ENCODE results near the gene NRDC. TPM values are rescaled to one million over a fixed set of nuclear protein-coding genes. Genes with fewer than 3 reads are reported as not detected.

The NRDC gene
- polyA plus RNA-seq, 4 donors = 55.7 to 90.7 (median 79.3) TPM

DNA sequence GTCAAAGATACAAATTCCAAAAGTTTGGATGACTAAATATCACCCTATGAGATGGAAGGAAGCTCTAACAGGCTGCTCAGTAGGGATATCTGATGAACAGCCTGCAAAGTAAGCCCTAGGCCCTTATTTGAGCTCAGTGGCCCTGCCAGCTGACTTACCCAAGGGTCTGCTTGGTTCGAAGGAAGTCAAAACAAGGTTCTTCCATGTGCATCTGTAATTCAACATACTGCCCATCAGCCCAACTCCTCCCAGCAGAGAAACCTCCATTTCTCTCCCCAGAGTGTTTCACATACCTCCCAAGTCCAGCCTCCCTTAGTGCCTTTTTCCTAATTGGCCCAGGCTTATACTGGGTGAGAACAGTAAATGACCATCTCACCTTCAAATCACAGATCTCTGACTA, 86.6 kb downstream of the NRDC start:
- 91 to 100% (median 95%) methylated on average over 1 of the region's 1 CpG for WGBS, 3 donors
- FAIRE-seq = no peak
- Histone ChIP-seq H3K27me3 (ENCODE audit: control insufficient read depth in 3 of 3, insufficient read depth in 3 of 3, low read length in 3 of 3) (no peaks in the 10 kb centered on the region), H3K4me1 (ENCODE audit: control insufficient read depth in 3 of 3, insufficient read depth in 2 of 3, low read depth in 1 of 3, low read length in 2 of 3) (no peaks in the 10 kb centered on the region), H3K27ac (ENCODE audit: low read depth in 1 of 3, low read length in 2 of 3) (no peak overlapping the region), H3K36me3 (ENCODE audit: control insufficient read depth in 3 of 3, insufficient read depth in 2 of 3, low read depth in 1 of 3, low read length in 3 of 3) (peaks cover 26 to 38% (median 36%) of the 10 kb centered on the region in 3 donors), H3K4me3 (ENCODE audit: low read depth in 1 of 3, low read length in 3 of 3) (no peak overlapping the region), H3K9me3 (ENCODE audit: control insufficient read depth in 2 of 2, insufficient read depth in 1 of 2, low read depth in 1 of 2, low read length in 1 of 2) (no peaks in the 10 kb centered on the region)
- DNase-seq = no peak

DNA sequence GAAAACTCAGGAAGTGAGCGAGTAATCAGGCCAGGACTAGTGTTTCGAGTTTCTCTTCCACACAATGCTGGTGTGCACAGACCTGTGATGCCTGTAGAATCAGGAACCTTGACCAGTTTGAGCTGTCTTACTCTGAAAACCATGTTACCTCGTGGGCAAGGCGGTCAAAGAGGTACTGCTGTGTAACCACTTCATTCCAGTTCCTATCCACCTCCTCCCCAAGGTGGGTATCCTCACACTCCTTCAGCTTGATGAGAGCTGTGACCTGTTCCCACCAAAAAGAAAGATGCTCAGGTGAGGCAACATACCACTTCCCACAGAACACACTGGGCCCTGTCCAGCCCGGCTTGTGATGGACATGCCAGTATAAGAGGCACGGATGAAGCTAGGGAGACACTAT, 88.1 kb downstream of the NRDC start:
- Histone ChIP-seq H3K4me1 (ENCODE audit: control insufficient read depth in 3 of 3, insufficient read depth in 2 of 3, low read depth in 1 of 3, low read length in 2 of 3) (no peaks in the 10 kb centered on the region), H3K27ac (ENCODE audit: low read depth in 1 of 3, low read length in 2 of 3) (no peak overlapping the region), H3K9me3 (ENCODE audit: control insufficient read depth in 2 of 2, insufficient read depth in 1 of 2, low read depth in 1 of 2, low read length in 1 of 2) (no peaks in the 10 kb centered on the region), H3K4me3 (ENCODE audit: low read depth in 1 of 3, low read length in 3 of 3) (no peak overlapping the region), H3K36me3 (ENCODE audit: control insufficient read depth in 3 of 3, insufficient read depth in 2 of 3, low read depth in 1 of 3, low read length in 3 of 3) (peaks cover 29 to 39% (median 32%) of the 10 kb centered on the region in 3 donors), H3K27me3 (ENCODE audit: control insufficient read depth in 3 of 3, insufficient read depth in 3 of 3, low read length in 3 of 3) (no peaks in the 10 kb centered on the region)
- 90 to 95% (median 93%) methylated on average over 6 of the region's 6 CpGs for whole genome bisulfite sequencing, 3 donors
- DNase-seq = no peak
- FAIRE-seq = no peak

DNA sequence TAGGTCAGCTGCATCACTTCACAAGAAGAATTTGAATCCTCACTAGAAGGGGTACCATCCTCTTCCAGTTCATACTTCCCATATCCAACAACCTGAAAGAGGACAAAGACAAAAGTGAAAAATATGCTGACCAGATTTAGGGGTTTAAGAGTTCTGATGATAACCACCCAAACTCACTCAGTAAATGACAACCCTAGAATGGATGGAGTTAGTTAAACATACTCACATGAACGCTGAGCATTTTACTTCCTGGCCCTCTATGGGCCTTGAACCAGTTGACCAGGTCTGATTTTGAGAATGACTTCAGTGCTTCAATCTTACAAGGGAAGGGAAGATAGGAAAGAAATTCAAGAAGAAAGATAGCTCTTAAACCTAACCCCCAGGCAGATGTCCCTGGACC, 89.2 kb downstream of the NRDC start:
- Histone ChIP-seq H3K9me3 (ENCODE audit: control insufficient read depth in 2 of 2, insufficient read depth in 1 of 2, low read depth in 1 of 2, low read length in 1 of 2) (no peaks in the 10 kb centered on the region), H3K4me3 (ENCODE audit: low read depth in 1 of 3, low read length in 3 of 3) (no peak overlapping the region), H3K27ac (ENCODE audit: low read depth in 1 of 3, low read length in 2 of 3) (no peak overlapping the region), H3K36me3 (ENCODE audit: control insufficient read depth in 3 of 3, insufficient read depth in 2 of 3, low read depth in 1 of 3, low read length in 3 of 3) (peaks cover 31 to 37% (median 35%) of the 10 kb centered on the region in 3 donors), H3K27me3 (ENCODE audit: control insufficient read depth in 3 of 3, insufficient read depth in 3 of 3, low read length in 3 of 3) (no peaks in the 10 kb centered on the region), H3K4me1 (ENCODE audit: control insufficient read depth in 3 of 3, insufficient read depth in 2 of 3, low read depth in 1 of 3, low read length in 2 of 3) (no peaks in the 10 kb centered on the region)
- DNase-seq (no peak), FAIRE-seq (no peak)
- WGBS, 3 donors = 93 to 98% (median 96%) methylated on average over 1 of the region's 1 CpG

DNA sequence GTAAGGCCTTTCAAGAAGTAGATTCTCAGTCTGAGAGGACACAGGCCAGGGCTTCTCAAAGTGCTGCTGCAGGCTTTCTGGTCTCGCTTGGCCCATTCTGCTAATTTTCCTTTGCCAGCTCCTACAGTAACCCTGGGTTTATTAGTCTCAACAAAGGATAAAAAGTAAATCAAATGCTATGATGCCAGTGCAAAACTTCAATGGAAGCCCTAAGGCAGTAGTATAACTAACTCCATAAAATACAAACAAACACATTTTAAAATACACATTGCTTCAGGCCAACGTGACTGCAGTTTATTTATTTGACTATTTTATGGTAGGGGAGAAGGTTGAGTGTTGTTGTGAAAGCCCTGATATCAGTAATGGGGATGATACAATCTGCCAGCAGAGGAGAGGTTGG, 89.6 kb downstream of the NRDC start:
- no peaks in the 10 kb centered on the region for H3K9me3 ChIP-seq (ENCODE audit: control insufficient read depth in 2 of 2, insufficient read depth in 1 of 2, low read depth in 1 of 2, low read length in 1 of 2)
- 59 to 68% (median 65%) methylated on average over 2 of the region's 2 CpGs for WGBS, 3 donors
- H3K4me3 ChIP-seq (ENCODE audit: low read depth in 1 of 3, low read length in 3 of 3) = no peak overlapping the region
- no peaks in the 10 kb centered on the region for H3K4me1 ChIP-seq (ENCODE audit: control insufficient read depth in 3 of 3, insufficient read depth in 2 of 3, low read depth in 1 of 3, low read length in 2 of 3)
- FAIRE-seq (no peak), DNase-seq (no peak)
- no peak overlapping the region for H3K27ac ChIP-seq (ENCODE audit: low read depth in 1 of 3, low read length in 2 of 3)
- peaks cover 29 to 34% (median 31%) of the 10 kb centered on the region in 3 donors for H3K36me3 ChIP-seq (ENCODE audit: control insufficient read depth in 3 of 3, insufficient read depth in 2 of 3, low read depth in 1 of 3, low read length in 3 of 3)
- H3K27me3 ChIP-seq (ENCODE audit: control insufficient read depth in 3 of 3, insufficient read depth in 3 of 3, low read length in 3 of 3) = no peaks in the 10 kb centered on the region

DNA sequence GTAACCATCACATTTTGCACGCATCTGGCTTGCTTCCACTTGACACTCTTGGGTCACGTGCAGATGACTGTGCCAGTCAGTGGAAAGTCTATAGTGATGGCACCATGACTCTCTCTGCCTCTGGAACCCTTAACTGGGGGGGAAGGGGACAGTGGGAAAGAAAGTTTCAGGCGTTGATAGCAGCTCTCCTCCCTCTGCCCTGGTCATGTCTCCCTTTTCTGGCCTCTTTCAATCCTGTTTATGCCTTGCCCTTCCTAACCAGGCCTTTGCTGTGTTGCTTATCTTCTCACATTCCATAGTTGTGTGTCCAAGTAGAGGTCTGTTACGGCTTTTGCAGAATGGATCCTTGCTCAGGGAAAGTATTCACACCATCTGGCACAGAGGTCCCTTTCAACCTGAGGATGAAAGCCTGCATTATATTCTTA, 93.5 kb downstream of the NRDC start:
- no peaks in the 10 kb centered on the region for H3K9me3 ChIP-seq (ENCODE audit: control insufficient read depth in 2 of 2, insufficient read depth in 1 of 2, low read depth in 1 of 2, low read length in 1 of 2)
- no peak overlapping the region for H3K27ac ChIP-seq (ENCODE audit: low read depth in 1 of 3, low read length in 2 of 3)
- DNase-seq = no peak
- H3K27me3 ChIP-seq (ENCODE audit: control insufficient read depth in 3 of 3, insufficient read depth in 3 of 3, low read length in 3 of 3) = no peaks in the 10 kb centered on the region
- FAIRE-seq = no peak
- peaks cover 13 to 23% (median 20%) of the 10 kb centered on the region in 3 donors for H3K36me3 ChIP-seq (ENCODE audit: control insufficient read depth in 3 of 3, insufficient read depth in 2 of 3, low read depth in 1 of 3, low read length in 3 of 3)
- H3K4me3 ChIP-seq (ENCODE audit: low read depth in 1 of 3, low read length in 3 of 3) = no peak overlapping the region
- WGBS, 3 donors = 86 to 91% (median 87%) methylated on average over 4 of the region's 4 CpGs
- no peaks in the 10 kb centered on the region for H3K4me1 ChIP-seq (ENCODE audit: control insufficient read depth in 3 of 3, insufficient read depth in 2 of 3, low read depth in 1 of 3, low read length in 2 of 3)

DNA sequence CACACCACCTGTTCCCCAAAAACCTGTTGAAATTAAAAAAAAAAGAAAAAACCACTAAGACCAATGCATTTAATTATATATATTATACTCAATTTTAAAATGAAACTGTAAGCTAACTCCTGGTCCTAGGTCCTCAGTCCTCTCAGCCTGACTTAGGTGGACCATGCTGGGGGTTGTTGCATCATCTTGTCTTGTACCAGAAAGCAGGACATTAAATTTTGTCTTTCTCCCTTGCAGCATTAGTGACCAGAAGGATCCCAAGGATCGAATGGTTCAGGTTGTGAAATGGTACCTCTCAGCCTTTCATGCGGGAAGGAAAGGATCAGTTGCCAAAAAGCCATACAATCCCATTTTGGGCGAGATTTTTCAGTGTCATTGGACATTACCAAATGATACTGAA, 97.6 kb downstream of the NRDC start:
- H3K27ac ChIP-seq (ENCODE audit: low read depth in 1 of 3, low read length in 2 of 3) = no peak overlapping the region
- H3K4me1 ChIP-seq (ENCODE audit: control insufficient read depth in 3 of 3, insufficient read depth in 2 of 3, low read depth in 1 of 3, low read length in 2 of 3) = no peaks in the 10 kb centered on the region
- H3K9me3 ChIP-seq (ENCODE audit: control insufficient read depth in 2 of 2, insufficient read depth in 1 of 2, low read depth in 1 of 2, low read length in 1 of 2) = no peaks in the 10 kb centered on the region
- 94 to 98% (median 98%) methylated on average over 3 of the region's 3 CpGs for WGBS, 3 donors
- H3K27me3 ChIP-seq (ENCODE audit: control insufficient read depth in 3 of 3, insufficient read depth in 3 of 3, low read length in 3 of 3) = no peaks in the 10 kb centered on the region
- H3K4me3 ChIP-seq (ENCODE audit: low read depth in 1 of 3, low read length in 3 of 3) = no peak overlapping the region
- no peak for DNase-seq
- FAIRE-seq = no peak
- peaks cover 0 to 20% (median 3%) of the 10 kb centered on the region in 3 donors for H3K36me3 ChIP-seq (ENCODE audit: control insufficient read depth in 3 of 3, insufficient read depth in 2 of 3, low read depth in 1 of 3, low read length in 3 of 3)

DNA sequence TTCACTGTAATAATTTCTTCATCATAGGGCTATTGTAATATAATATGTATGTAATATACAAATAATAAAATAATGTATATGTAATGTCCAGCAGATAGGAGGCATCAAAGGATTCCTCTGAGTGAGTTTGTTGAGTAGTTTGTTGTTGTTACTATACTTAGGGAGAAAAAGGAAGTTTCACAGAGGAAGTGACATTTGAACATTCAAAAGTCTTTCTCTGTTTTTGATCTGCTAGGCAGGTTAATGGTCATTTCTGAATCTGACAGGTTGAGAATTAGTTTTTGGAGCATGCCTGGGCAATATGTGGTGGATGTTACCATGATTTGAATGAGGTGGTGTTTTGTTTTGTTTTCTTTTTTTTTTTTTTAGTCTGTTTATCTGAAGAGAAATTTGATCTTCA, 102.1 kb downstream of the NRDC start:
- no peak overlapping the region for H3K27ac ChIP-seq (ENCODE audit: low read depth in 1 of 3, low read length in 2 of 3)
- H3K27me3 ChIP-seq (ENCODE audit: control insufficient read depth in 3 of 3, insufficient read depth in 3 of 3, low read length in 3 of 3) = no peaks in the 10 kb centered on the region
- no peaks in the 10 kb centered on the region for H3K9me3 ChIP-seq (ENCODE audit: control insufficient read depth in 2 of 2, insufficient read depth in 1 of 2, low read depth in 1 of 2, low read length in 1 of 2)
- H3K4me3 ChIP-seq (ENCODE audit: low read depth in 1 of 3, low read length in 3 of 3) = no peak overlapping the region
- no peak for DNase-seq
- no peaks in the 10 kb centered on the region for H3K4me1 ChIP-seq (ENCODE audit: control insufficient read depth in 3 of 3, insufficient read depth in 2 of 3, low read depth in 1 of 3, low read length in 2 of 3)
- peaks cover 4 to 19% (median 13%) of the 10 kb centered on the region in 3 donors for H3K36me3 ChIP-seq (ENCODE audit: control insufficient read depth in 3 of 3, insufficient read depth in 2 of 3, low read depth in 1 of 3, low read length in 3 of 3)
- FAIRE-seq = no peak

- H3K9me3 ChIP-seq (ENCODE audit: control insufficient read depth in 2 of 2, insufficient read depth in 1 of 2, low read depth in 1 of 2, low read length in 1 of 2) = no peaks in the 10 kb centered on the region
- H3K36me3 ChIP-seq (ENCODE audit: control insufficient read depth in 3 of 3, insufficient read depth in 2 of 3, low read depth in 1 of 3, low read length in 3 of 3) = peaks cover 4 to 35% (median 13%) of the 10 kb centered on the region in 3 donors
- no peak overlapping the region for H3K4me3 ChIP-seq (ENCODE audit: low read depth in 1 of 3, low read length in 3 of 3)
- peaks cover 0 to 7% (median 0%) of the 10 kb centered on the region in 3 donors for H3K4me1 ChIP-seq (ENCODE audit: control insufficient read depth in 3 of 3, insufficient read depth in 2 of 3, low read depth in 1 of 3, low read length in 2 of 3)
- peak overlapping the region in 1 of 3 donors; percentile 70 for H3K27ac ChIP-seq (ENCODE audit: low read depth in 1 of 3, low read length in 2 of 3)
- peak; percentile 70 to 83 for DNase-seq
- peak; percentile 47 for FAIRE-seq
- WGBS, 3 donors = 27 to 48% (median 44%) methylated on average over 6 of the region's 6 CpGs
- no peaks in the 10 kb centered on the region for H3K27me3 ChIP-seq (ENCODE audit: control insufficient read depth in 3 of 3, insufficient read depth in 3 of 3, low read length in 3 of 3)
Observed at GRCh38 chr1:51768971-51769588, 109.4 kb downstream of the NRDC start.

- DNase-seq (no peak), FAIRE-seq (no peak)
- 91 to 97% (median 95%) methylated on average over 1 of the region's 1 CpG for WGBS, 3 donors
- no peaks in the 10 kb centered on the region for H3K9me3 ChIP-seq (ENCODE audit: control insufficient read depth in 2 of 2, insufficient read depth in 1 of 2, low read depth in 1 of 2, low read length in 1 of 2)
- H3K4me3 ChIP-seq (ENCODE audit: low read depth in 1 of 3, low read length in 3 of 3) = no peak overlapping the region
- H3K27ac ChIP-seq (ENCODE audit: low read depth in 1 of 3, low read length in 2 of 3) = no peak overlapping the region
- no peaks in the 10 kb centered on the region for H3K4me1 ChIP-seq (ENCODE audit: control insufficient read depth in 3 of 3, insufficient read depth in 2 of 3, low read depth in 1 of 3, low read length in 2 of 3)
- H3K27me3 ChIP-seq (ENCODE audit: control insufficient read depth in 3 of 3, insufficient read depth in 3 of 3, low read length in 3 of 3) = no peaks in the 10 kb centered on the region
- peaks cover 0 to 16% (median 2%) of the 10 kb centered on the region in 3 donors for H3K36me3 ChIP-seq (ENCODE audit: control insufficient read depth in 3 of 3, insufficient read depth in 2 of 3, low read depth in 1 of 3, low read length in 3 of 3)
Observed at GRCh38 chr1:51761351-51761750, 117.2 kb downstream of the NRDC start.
